ENCODE measurements around the gene NECAP2. TPM values are rescaled to one million over a fixed set of nuclear protein-coding genes. Genes with fewer than 3 reads are reported as not detected.

The NECAP2 gene
- total and polyA plus RNA-seq, 10 of the 15 experiments (the other 5 are each of a cell fraction or from before 2014, with no cell fraction given): 16.3 to 98.0 (median 57.4) TPM

DNA sequence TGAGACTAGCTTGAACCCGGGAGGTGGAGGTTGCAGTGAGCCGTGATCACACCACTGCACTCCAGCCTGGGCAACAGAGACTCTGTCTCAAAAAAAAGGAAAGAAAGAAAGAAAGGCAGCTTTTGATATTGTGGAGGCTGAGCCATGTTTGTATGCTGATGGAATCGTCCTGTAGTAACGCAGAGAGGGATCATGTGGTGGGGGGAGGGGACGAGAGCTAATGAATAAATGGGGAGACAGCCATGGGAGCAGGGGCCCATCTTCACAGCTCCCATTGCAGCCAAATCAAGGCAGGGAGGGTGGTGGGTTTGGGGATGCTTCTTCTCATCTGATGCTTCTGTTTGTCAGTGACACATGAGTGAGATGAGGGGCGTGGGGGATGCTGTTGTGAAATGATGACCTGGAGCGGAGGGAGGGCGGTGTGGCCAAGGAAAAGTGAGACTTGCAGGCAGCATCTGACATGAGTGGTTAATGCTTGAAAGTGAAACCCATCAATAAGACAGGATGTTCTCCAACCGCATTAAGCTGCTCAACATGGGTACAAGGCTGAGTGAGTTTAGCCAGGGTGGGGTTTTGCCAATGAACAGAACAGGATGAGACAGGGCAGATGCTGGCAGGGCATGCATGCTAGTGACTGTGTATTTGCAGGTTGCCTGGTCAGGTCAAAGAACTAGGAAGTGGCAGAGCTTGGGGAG is 20.0 kb upstream of the NECAP2 start (continued):
- TF ChIP-seq NRF1 (conservative IDR thresholded peaks at IDR 0.05; ENCODE audit: low read depth, low read length) (no peak), SMARCA5 (IDR thresholded peaks at IDR 0.05) (no peak), POLR2AphosphoS5 (IDR thresholded peaks at IDR 0.05; ENCODE audit: low read length) (no peak), ZBTB11 (CRISPR knock-in tag; IDR thresholded peaks at IDR 0.05) (no peak), IRF4 (IDR thresholded peaks at IDR 0.05; ENCODE audit: low read depth, low read length) (0 out of 2 replicates have a peak, but pooled peaks have one; percentile 56), ZNF384 (IDR thresholded peaks at IDR 0.05; ENCODE audit: borderline replicate concordance, low read depth, low read length) (no peak), ZSCAN29 (IDR thresholded peaks at IDR 0.05) (no peak), RBBP5 (conservative IDR thresholded peaks at IDR 0.05) (no peak), STAT1 (conservative IDR thresholded peaks at IDR 0.05) (no peak), KLF5 (IDR thresholded peaks at IDR 0.05; ENCODE audit: partially characterized antibody) (no peak), HDGF (IDR thresholded peaks at IDR 0.05) (peak; percentile 88), NFXL1 (IDR thresholded peaks at IDR 0.05; ENCODE audit: borderline replicate concordance) (no peak), SMAD5 (IDR thresholded peaks at IDR 0.05; ENCODE audit: low read depth) (no peak), PAX5 (IDR thresholded peaks at IDR 0.05; ENCODE audit: borderline replicate concordance, low read depth, low read length) (0 out of 2 replicates have a peak, but pooled peaks have one; percentile 27), BCL11A (IDR thresholded peaks at IDR 0.05; ENCODE audit: low read depth, low read length) (peak; percentile 46; the same call in 1 of the 2 replicates), ESRRA (IDR thresholded peaks at IDR 0.05; ENCODE audit: low read length) (no peak), BRCA1 (IDR thresholded peaks at IDR 0.05; ENCODE audit: low read depth, low read length) (no peak), POLR2A (IDR thresholded peaks at IDR 0.05; ENCODE audit: low read depth, low read length) (no peak), POLR2AphosphoS2 (IDR thresholded peaks at IDR 0.05; ENCODE audit: low read depth, low read length) (no peak), PML (IDR thresholded peaks at IDR 0.05; ENCODE audit: low read length) (no peak), SUPT20H (IDR thresholded peaks at IDR 0.05; ENCODE audit: borderline replicate concordance, control insufficient read depth, low read depth, low read length) (no peak), SMC3 (IDR thresholded peaks at IDR 0.05; ENCODE audit: borderline replicate concordance, low read length) (peak; percentile 7; the same call in 1 of the 2 replicates), NR2C2 (IDR thresholded peaks at IDR 0.05; ENCODE audit: borderline replicate concordance, control insufficient read depth, insufficient read length, low read depth) (no peak)
- TF ChIP-seq, protein P1, sequence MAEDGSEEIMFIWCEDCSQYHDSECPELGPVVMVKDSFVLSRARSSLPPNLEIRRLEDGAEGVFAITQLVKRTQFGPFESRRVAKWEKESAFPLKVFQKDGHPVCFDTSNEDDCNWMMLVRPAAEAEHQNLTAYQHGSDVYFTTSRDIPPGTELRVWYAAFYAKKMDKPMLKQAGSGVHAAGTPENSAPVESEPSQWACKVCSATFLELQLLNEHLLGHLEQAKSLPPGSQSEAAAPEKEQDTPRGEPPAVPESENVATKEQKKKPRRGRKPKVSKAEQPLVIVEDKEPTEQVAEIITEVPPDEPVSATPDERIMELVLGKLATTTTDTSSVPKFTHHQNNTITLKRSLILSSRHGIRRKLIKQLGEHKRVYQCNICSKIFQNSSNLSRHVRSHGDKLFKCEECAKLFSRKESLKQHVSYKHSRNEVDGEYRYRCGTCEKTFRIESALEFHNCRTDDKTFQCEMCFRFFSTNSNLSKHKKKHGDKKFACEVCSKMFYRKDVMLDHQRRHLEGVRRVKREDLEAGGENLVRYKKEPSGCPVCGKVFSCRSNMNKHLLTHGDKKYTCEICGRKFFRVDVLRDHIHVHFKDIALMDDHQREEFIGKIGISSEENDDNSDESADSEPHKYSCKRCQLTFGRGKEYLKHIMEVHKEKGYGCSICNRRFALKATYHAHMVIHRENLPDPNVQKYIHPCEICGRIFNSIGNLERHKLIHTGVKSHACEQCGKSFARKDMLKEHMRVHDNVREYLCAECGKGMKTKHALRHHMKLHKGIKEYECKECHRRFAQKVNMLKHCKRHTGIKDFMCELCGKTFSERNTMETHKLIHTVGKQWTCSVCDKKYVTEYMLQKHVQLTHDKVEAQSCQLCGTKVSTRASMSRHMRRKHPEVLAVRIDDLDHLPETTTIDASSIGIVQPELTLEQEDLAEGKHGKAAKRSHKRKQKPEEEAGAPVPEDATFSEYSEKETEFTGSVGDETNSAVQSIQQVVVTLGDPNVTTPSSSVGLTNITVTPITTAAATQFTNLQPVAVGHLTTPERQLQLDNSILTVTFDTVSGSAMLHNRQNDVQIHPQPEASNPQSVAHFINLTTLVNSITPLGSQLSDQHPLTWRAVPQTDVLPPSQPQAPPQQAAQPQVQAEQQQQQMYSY (CRISPR knock-in tag; IDR thresholded peaks at IDR 0.05): no peak
- TF ChIP-seq, protein P2, sequence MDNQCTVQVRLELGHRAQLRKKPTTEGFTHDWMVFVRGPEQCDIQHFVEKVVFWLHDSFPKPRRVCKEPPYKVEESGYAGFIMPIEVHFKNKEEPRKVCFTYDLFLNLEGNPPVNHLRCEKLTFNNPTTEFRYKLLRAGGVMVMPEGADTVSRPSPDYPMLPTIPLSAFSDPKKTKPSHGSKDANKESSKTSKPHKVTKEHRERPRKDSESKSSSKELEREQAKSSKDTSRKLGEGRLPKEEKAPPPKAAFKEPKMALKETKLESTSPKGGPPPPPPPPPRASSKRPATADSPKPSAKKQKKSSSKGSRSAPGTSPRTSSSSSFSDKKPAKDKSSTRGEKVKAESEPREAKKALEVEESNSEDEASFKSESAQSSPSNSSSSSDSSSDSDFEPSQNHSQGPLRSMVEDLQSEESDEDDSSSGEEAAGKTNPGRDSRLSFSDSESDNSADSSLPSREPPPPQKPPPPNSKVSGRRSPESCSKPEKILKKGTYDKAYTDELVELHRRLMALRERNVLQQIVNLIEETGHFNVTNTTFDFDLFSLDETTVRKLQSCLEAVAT (IDR thresholded peaks at IDR 0.05): no peak; the same call in 1 of the 2 replicates

Data from GM12878 (cell line).